ENCODE measurements around the gene SEZ6L.

DNA sequence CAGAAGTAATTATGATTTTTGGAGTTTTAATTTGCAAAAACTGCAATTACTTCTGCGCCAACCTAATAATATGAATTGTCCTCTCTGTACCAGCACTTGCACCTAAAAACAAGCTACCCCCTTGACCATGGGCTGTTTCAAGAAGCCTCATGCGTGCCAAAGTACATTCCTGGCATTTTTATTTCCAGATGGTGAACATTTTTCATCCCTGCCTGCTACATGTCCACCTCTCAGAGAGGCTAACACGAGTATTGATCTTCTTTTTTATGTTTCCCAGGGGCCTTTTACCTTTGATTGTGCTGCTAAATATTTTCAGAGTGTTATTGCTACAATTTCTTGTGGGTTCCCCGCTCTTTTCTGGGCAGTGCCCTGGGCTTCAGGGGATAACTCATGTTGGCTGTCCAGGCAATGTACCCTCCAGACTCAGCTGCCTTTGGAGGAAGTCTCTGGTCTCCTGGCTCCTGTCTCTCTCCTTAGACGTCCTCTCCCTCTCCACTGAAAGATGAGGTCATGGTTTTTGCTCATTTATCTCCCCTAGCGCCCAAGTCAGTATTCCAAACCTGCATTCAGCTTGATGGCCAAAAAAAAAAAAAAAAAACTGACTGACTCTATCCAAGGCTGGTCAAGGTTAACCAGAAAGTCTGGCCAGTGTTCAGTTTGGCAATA, 173.6 kb downstream of the SEZ6L start:
- TF ChIP-seq, protein P1, sequence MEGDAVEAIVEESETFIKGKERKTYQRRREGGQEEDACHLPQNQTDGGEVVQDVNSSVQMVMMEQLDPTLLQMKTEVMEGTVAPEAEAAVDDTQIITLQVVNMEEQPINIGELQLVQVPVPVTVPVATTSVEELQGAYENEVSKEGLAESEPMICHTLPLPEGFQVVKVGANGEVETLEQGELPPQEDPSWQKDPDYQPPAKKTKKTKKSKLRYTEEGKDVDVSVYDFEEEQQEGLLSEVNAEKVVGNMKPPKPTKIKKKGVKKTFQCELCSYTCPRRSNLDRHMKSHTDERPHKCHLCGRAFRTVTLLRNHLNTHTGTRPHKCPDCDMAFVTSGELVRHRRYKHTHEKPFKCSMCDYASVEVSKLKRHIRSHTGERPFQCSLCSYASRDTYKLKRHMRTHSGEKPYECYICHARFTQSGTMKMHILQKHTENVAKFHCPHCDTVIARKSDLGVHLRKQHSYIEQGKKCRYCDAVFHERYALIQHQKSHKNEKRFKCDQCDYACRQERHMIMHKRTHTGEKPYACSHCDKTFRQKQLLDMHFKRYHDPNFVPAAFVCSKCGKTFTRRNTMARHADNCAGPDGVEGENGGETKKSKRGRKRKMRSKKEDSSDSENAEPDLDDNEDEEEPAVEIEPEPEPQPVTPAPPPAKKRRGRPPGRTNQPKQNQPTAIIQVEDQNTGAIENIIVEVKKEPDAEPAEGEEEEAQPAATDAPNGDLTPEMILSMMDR (IDR thresholded peaks at IDR 0.05) = no peak
- no peak for TF ChIP-seq POLR2A (IDR thresholded peaks at IDR 0.05)

All from adrenal gland (tissue), 5 donors.